ENCODE data around the gene SURF2. TPM values are rescaled to one million over a fixed set of nuclear protein-coding genes. Genes with fewer than 3 reads are reported as not detected.

Gene SURF2
- total and polyA plus RNA-seq, 9 of the 15 experiments (the other 6 are each of a cell fraction or from before 2014, with no cell fraction given): 5.5 to 82.5 (median 21.3) TPM

- TF ChIP-seq, protein P1, sequence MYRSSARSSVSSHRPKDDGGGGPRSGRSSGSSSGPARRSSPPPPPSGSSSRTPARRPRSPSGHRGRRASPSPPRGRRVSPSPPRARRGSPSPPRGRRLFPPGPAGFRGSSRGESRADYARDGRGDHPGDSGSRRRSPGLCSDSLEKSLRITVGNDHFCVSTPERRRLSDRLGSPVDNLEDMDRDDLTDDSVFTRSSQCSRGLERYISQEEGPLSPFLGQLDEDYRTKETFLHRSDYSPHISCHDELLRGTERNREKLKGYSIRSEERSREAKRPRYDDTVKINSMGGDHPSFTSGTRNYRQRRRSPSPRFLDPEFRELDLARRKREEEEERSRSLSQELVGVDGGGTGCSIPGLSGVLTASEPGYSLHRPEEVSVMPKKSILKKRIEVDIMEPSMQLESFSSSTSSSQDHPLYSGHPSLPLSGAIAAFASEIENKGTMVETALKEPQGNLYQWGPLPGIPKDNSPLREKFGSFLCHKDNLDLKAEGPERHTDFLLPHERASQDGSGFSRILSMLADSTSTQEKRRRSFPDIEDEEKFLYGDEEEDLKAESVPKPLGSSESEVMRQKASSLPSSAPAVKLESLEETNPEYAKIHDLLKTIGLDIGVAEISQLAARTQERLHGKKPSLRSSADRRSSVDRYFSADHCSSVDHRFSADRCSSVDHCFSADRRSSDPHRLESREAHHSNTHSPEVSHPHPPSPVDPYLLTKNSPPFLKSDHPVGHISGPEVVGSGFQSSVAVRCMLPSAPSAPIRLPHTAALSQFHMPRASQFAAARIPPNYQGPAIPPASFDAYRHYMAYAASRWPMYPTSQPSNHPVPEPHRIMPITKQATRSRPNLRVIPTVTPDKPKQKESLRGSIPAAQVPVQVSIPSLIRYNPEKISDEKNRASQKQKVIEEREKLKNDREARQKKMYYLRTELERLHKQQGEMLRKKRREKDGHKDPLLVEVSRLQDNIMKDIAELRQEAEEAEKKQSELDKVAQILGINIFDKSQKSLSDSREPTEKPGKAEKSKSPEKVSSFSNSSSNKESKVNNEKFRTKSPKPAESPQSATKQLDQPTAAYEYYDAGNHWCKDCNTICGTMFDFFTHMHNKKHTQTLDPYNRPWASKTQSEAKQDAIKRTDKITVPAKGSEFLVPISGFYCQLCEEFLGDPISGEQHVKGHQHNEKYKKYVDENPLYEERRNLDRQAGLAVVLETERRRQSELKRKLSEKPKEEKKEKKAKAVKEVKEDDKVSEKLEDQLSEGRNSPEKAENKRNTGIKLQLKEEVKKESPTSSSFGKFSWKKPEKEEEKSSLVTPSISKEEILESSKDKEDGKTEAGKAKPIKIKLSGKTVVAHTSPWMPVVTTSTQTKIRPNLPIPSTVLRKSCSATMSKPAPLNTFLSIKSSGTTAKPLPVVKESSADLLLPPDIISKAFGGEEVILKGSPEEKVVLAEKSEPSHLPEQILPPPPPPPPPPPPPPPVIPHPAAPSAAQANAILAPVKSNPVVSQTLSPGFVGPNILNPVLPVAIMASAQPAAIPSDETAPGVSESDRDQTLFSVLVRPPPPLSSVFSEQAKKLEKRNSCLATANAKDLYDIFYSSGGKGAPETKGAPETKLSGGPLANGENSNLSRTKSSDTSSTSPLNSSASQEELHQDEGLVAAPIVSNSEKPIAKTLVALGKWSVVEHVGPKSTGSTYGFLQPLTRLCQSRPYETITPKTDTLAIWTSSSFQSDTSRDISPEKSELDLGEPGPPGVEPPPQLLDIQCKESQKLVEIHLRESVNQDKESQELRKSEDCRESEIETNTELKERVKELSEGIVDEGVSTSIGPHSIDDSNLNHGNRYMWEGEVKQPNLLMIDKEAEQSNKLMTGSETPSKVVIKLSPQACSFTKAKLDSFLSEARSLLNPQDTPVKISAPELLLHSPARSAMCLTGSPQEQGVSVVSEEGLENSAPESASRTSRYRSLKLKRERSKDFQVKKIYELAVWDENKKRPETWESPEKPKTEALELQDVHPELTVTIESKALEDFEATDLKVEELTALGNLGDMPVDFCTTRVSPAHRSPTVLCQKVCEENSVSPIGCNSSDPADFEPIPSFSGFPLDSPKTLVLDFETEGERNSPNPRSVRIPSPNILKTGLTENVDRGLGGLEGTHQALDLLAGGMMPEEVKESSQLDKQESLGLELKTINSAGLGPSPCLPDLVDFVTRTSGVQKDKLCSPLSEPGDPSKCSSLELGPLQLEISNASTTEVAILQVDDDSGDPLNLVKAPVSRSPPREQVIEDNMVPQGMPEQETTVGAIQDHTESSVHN (IDR thresholded peaks at IDR 0.05; ENCODE audit: borderline replicate concordance in 1 of 2, low read depth in 1 of 2): peak in 1 of 2 experiments; percentile 92; a peak in 2 of 4 replicates
- TF ChIP-seq POLR2A (conservative IDR thresholded peaks at IDR 0.05) (peak; percentile 99), RCOR1 (IDR thresholded peaks at IDR 0.05; ENCODE audit: borderline replicate concordance in 1 of 2, low read depth in 2 of 2, low read length in 2 of 2) (no peak), FOXA1 (IDR thresholded peaks at IDR 0.05; ENCODE audit: borderline replicate concordance) (no peak), VEZF1 (CRISPR knock-in tag; IDR thresholded peaks at IDR 0.05) (peak; percentile 68), ZNF212 (CRISPR knock-in tag; IDR thresholded peaks at IDR 0.05) (no peak), ATF1 (CRISPR knock-in tag; IDR thresholded peaks at IDR 0.05) (no peak), ATF1 (tag; IDR thresholded peaks at IDR 0.05) (peak; percentile 29; the same call in 1 of the 2 replicates), JUND (IDR thresholded peaks at IDR 0.05; ENCODE audit: borderline replicate concordance, low read depth, low read length) (peak; percentile 29; the same call in 1 of the 2 replicates), JUND (tag; IDR thresholded peaks at IDR 0.05; ENCODE audit: borderline replicate concordance, low read depth, low read length) (no peak), SIX5 (IDR thresholded peaks at IDR 0.05; ENCODE audit: borderline replicate concordance in 1 of 2, insufficient read depth in 1 of 2, low read depth in 1 of 2, low read length in 2 of 2) (0 out of 4 replicates have a peak, but pooled peaks of 1 of the 2 experiments have one; percentile 11), ELF2 (CRISPR knock-in tag; IDR thresholded peaks at IDR 0.05) (peak; percentile 58; the same call in 1 of the 2 replicates)
- TF ChIP-seq, protein P2, sequence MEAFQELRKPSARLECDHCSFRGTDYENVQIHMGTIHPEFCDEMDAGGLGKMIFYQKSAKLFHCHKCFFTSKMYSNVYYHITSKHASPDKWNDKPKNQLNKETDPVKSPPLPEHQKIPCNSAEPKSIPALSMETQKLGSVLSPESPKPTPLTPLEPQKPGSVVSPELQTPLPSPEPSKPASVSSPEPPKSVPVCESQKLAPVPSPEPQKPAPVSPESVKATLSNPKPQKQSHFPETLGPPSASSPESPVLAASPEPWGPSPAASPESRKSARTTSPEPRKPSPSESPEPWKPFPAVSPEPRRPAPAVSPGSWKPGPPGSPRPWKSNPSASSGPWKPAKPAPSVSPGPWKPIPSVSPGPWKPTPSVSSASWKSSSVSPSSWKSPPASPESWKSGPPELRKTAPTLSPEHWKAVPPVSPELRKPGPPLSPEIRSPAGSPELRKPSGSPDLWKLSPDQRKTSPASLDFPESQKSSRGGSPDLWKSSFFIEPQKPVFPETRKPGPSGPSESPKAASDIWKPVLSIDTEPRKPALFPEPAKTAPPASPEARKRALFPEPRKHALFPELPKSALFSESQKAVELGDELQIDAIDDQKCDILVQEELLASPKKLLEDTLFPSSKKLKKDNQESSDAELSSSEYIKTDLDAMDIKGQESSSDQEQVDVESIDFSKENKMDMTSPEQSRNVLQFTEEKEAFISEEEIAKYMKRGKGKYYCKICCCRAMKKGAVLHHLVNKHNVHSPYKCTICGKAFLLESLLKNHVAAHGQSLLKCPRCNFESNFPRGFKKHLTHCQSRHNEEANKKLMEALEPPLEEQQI (IDR thresholded peaks at IDR 0.05): 0 out of 2 replicates have a peak, but pooled peaks have one; percentile 48
- TF ChIP-seq, protein P3, sequence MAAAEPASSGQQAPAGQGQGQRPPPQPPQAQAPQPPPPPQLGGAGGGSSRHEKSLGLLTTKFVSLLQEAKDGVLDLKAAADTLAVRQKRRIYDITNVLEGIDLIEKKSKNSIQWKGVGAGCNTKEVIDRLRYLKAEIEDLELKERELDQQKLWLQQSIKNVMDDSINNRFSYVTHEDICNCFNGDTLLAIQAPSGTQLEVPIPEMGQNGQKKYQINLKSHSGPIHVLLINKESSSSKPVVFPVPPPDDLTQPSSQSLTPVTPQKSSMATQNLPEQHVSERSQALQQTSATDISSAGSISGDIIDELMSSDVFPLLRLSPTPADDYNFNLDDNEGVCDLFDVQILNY (CRISPR knock-in tag; IDR thresholded peaks at IDR 0.05): peak; percentile 63; the same call in 1 of the 2 replicates
Observed at GRCh38 chr9:133347985-133348717, 8.2 kb upstream of the SURF2 start, which contains the start of the genes MED22 and RPL7A (continued).
